CD1c-positive myeloid dendritic cell (primary cell): ENCODE measurements around the gene FAM193A.
"Not testable (repeated sequence)": the region's sequence is repeated elsewhere in the genome, so short reads cannot be mapped to it uniquely, and the experiment has no call there.

Experiments
- DNase-seq: peaks from one replicate; pipeline ENCODE4 v3.0.0-alpha.2; 2016; ENCODE audit errors: extremely low spot score

FAM193A gene

DNA sequence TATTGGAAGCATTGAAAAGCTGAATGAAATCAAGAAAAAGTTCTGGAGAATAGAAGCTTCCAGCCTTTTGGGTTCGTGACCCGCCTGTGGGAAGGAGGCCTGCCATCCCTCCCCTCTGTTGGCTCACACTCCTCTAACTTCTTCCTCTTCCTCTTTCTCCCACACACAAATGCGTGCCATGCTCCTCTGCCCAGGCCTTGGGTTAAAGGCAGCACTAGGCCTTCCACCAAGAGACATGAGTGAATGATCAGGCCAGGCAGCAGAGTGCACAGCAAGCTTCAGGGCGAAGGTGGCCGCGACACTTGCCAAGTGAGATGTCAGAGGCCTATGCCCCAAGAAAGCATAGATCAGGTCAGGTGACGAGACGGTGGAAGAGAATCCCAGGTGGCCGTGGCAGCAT is 38.4 kb downstream of the FAM193A start:
- peak; percentile 85 for DNase-seq

DNA sequence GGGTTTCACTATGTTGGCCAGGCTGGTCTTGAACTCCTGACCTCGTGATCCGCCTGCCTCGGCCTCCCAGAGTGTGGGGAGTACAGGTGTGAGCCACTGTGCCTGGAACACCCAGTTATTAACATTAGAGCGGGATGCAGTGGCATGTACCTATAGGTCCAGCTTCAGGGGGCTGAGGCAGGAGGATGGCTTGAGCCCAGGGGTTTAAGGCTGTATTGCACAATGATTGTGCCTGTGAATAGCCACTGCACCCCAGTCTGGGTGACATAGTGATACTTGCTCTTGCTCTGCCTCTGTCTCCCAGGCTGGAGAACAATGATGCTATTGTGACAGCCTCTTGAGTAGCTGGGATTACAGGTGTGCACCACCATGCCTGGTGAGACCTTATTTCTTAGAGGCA is 39.8 kb downstream of the FAM193A start:
- no peak for DNase-seq

DNA sequence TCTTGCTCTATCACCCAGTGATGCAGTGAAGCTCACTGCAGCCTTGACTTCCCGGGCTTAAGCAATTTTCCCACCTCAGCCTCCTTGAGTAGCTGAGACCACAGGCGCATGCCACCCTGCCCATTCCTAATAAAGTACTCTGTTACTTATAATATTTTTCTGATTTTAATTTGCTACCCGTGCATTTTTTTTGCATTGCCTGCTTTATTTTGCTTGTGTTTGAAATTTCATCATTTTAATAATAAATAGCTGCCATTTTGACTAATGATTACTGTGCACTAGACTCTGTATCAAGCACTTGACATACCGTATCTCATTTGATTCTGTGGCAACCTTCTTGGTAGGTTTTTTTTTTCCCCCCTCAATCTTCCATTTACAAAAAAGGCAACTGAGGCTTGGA is 41.7 kb downstream of the FAM193A start:
- no peak for DNase-seq

DNA sequence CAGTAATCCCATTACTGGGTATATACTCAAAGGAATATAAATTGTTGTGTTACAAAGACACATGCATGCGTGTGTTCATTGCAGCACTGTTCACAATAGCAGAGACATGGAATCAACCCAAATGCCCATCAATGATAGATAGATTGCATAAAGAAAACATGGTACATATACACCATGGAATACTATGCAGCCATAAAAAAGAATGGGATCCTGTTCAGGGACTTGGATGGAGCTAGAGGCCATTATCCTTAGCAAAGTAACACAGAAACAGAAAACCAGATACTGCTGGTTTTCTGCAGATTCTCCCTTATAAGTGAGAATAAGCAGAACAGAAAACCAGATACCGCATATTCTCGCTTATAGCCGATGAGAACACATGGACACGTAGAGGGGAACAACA is 43.5 kb downstream of the FAM193A start:
- DNase-seq, result no peak

DNA sequence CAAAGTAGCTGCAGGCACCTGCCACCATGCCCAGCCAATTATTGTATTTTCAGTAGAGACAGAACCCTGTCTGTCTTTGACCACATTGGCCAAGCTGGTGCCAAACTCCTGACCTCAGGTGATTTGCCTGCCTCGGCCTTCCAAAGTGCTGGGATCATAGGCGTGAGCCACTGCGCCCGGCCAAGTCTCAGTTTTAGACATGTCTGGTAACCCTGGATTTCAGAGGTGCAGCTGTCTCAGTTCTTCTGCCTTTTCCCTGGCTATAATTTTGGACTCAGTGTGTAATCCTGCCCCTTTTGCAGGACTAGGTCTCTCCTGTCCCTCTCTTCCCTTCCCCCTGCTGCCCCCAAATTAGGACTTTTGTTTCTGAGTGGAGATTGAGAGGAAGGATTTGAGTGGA is 46.6 kb downstream of the FAM193A start:
- no peak for DNase-seq

DNA sequence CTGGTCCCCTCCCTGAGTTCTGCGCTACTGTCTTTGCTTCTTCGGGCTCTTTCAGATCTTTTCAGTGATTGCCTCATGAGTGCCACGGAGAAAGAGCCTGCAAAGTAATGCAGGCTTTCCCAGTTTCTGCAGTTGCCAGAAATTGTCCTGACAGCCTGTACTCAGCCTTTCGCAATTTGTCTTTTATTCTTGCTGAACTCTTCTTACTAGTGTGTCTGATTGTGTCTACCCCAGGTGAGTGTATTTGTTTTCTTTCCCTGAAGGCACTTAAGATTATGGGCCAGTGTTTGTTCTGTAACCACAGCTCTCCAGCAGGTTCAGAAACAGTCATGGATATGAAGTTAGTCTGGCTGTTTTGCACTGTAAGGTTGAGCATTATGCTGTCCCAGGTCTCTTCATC is 47.1 kb downstream of the FAM193A start:
- DNase-seq, result no peak

DNA sequence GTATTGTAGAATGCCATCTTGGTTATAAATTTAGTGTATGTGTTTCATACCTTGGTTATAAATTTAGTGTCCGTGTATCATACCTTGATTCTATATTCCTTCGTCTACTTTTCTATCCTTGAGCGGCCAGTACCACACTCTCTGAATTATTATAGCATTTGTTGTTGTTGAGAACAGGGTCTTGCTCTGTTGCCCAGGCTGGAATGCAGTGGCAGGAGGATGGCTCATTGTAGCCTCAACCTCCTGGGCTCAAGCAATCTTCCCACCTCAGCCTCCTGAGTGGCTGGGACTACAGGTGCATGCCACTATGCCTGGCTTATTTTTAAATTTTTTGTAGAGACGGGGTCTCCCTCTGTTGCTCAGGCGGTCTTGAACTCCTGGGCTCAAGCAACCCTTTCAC is 50.1 kb downstream of the FAM193A start:
- DNase-seq, result no peak

DNA sequence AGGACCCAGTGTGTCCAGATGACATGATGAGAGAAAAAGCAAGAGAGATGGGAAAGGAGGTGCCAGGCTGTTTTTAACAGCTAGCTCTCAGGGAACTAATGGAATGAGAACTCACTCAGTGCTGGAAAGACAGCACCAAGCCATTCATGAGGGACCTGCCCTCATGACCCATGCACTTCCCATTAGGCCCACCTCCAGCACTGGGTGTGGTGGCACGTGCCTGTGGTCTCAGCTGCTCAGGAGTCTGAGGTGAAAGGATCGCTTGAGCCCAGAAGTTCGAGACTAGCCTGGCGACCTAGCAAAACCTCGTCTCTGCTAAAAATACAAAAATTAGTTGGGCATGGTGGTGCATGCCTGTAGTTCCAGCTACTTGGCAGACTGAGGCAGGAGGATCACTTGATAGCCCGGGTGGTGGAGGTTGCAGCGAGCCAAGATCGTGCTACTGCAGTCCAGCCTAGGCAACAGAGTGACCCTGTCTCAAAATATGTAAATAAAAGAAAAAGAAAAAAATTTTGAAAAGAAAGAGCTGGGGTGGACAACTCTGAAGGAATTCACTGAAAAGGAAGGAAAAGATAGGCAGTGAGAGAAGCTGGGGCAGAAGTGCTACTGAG is 50.9 kb downstream of the FAM193A start:
- no peak for DNase-seq

DNA sequence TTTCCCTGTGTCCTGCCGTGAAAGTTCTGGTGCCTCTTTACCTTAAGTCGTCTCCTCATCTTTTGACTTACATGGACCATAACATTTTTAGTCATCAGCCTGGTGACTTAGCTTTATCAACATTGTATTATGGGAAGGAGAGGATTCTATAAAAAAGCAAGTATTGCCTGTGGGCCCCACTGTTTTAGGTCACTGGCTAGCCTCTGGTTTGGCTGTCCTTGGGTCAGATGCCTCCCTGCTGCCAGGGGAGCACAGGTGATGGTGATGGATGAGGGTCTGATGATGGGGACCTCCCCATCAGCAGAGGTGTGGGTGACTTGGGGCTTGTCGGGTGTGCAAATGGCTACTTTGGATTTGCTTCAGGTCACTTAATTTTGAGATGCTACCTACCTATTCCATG is 51.8 kb downstream of the FAM193A start:
- DNase-seq, result no peak

DNA sequence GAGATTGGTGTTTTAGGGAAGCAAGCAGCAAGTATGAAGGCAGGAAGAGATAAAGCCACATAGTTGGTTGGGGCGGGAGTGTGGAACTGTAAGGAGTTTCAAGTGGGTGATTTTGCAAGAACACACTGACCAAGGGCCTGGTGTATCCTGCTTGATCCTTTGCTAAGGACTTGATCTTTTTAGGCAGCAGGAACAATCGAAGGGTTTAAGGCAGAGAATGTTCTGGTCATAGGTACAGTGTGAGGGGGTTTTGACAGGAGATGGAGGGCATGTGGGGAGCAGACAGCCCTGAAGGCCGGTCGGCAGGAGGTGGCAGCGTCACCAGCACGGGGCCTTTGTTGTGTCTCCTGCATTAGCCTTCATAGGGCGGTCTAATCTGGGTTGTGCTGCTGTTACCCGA is 54.7 kb downstream of the FAM193A start:
- peak; percentile 31 for DNase-seq

DNA sequence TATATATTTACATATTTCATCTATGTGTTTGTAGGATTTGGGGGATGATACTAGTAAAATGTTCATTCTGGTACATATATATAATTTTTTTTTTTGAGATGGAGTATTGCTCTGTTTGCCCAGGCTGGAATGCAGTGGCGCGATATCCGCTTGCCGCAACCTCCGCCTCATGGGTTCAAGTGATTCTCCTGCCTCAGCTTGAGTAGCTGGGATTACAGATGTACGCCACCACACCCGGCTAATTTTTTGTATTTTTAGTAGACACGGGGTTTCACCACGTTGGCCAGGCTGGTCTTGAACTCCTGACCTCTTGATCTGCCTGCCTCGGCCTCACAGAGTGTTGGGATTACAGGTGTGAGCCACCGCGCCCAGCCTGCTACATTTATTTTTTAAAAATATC is 55.6 kb downstream of the FAM193A start:
- DNase-seq, result not testable (repeated sequence)

DNA sequence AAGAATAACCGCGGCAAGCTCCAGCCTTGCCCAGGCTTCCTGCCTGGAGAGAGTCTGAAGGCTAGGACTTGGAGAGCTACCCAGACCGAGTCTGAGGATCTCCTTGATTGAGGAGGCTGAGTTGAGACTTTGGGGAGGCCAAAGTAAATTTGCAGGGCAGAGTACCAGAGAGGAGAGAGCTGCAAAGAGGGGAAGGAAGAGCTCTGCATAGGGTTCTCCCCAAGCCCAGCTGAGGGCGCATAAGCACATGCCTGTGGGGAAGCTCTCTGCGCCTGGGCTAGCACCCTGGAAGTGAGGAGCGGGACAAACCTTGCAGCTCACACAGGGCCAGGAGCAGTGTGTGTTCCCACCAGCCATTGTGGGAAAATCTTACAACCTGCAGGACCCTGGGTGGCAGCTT is 56.1 kb downstream of the FAM193A start:
- DNase-seq, result no peak

DNA sequence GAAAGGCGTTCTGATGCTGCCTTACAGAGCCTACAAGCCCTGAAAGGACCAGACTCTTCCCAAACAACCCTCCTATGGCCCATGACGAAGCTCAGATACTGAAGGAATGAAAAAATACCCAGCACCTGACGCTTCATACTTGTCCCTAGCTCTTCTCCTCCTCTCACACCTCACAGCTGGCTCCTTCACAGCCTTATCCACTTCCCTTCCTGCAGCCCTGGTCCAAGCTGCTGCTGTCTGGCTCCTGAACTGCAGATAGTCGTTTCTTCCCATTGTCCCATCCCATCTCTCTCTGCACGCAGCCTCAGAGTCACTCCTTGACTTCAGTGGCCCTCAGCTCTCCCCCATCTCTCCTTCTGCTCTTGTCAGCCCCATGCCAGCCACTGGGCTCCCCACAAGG is 56.6 kb downstream of the FAM193A start:
- DNase-seq, result no peak

DNA sequence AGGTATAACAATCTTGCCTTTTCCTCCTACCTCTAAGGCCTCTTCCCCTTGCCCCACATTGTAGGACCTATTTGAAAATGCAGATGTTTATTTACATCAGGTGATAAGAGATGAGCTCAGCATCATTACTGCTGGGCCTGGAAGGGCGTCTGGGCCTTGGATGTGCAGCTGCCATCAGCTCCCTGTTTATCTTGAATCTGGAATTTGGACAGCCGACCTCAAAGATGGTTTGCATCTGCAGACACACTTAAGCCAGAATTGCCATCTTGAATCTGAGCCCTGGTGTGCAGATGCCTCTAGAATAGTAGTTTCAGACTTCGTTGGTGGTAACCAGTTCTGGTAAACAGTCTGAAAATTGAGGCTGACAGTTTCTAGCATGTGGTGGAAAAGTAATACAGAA is 59.0 kb downstream of the FAM193A start:
- DNase-seq, result no peak

DNA sequence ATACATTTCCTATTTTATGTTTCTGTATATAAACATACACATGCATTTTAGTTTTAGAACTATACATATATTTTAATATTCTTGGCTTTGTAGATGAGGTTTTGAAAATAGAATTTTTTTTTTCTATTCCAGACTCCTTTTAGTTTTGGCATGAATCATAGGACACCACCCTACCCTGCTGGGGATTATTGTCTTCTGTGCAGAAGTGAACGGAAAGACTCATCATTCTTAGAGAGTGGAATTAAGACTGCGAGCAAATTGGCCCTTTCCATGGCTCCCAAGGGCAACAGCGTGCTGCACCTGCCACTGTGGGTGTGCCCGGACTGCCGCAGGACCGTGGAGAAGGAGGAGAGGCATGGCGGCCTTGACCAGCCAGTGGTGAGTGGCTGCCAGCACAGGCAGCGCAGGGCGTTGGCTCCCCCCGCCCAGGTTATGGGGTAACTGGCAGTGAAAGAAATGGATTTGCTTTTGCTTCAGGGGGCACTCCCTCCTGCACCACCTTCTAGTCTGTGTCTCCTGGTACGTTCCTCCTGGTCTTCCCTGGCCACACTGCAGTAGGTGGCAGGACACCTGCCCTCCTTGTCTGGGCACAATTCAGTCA is 59.6 kb downstream of the FAM193A start:
- DNase-seq, result no peak

DNA sequence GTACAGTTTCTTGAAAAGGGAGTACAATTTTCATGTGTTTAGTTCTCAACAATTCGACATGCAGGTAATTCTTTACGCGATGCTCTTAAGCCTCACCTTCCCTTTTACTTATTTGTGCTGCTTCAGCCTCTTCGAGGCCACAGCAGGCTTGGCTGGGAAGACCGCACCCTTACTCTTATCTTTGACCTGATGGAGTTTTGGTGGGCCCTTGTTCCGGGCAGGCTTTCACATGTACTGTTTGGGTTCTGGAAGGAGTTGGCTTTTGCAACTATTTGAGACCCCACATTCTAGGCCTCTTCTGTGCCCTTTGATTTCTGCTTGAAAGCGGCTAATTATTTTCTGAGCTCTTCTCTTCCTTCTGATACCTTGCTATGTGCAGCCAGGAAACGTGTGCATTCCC is 60.2 kb downstream of the FAM193A start:
- DNase-seq, result no peak

DNA sequence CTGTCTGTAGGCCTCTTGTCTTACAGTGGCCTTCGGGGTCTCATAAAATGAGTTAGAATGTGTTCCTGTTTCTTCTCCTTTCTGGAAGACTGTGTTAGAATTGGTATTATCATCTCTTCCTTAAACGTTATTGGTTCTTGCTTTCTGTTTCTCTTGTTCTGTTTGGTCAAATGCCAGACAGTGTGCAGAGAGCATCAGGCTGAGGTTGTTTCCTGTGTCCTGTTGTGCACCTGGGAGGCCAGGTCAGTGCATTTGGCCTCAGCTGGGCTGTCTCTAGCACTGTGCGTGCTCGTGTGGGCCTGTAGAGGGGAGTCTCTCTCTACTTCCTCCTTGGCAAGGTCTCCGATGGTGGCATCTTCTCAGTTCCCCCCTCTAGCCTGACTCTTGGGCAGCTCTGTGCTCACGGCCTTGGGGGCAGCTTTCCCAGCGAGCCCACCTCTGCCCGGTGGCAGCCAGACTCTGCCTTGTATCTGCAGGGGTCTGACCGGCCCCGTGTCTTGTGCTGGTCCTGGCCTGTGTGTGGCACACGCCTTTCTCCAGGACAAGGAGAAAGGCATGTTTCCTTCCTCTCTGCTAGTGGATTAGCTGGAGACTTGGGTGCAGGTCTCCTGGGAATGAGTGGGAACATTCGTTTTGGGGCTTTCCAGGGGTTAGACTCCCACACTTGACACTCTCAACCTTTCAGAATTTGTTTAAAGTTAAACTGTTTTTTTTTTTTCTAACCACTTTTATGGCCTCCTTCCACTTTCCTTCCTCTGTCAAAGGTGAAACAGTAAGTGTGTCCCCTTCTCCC is 62.3 kb downstream of the FAM193A start:
- peak; percentile 70 for DNase-seq

DNA sequence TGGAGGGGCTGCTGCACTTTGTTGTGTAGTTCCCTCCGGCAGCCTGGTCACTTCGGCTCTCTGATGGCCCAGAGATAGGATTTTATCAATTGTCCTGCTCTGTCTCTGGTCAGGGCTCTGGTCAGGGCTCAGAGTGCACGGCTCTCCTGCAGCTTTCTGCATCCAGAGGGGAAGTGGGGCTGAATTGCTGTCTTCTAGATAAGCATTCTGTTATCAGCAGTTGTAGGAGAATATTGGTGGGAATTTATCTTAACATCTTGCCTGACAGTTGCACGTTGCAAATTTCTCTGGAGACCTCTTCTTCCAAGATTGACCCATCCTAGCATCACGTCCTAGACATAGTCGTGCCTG is 62.8 kb downstream of the FAM193A start:
- DNase-seq, result no peak

DNA sequence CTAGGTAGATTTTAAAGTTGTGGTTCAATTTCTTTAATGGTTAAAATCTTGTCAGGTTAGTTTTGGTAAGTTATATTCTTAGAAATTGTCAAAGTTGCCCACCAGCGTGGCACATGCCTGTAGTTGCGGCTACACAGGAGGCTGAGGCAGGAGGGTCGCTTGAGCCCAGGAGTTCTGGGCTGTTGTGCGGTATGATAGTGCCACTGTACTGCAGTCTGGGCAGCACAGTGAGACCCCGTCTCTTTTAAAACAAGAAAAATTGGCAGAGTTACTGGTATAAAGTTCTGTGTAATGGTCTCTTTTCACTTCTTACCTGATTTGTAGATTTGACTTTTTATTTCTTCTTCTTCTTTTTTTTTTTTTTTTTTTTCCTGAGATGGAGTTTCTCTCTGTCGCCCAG is 64.4 kb downstream of the FAM193A start:
- no peak for DNase-seq

DNA sequence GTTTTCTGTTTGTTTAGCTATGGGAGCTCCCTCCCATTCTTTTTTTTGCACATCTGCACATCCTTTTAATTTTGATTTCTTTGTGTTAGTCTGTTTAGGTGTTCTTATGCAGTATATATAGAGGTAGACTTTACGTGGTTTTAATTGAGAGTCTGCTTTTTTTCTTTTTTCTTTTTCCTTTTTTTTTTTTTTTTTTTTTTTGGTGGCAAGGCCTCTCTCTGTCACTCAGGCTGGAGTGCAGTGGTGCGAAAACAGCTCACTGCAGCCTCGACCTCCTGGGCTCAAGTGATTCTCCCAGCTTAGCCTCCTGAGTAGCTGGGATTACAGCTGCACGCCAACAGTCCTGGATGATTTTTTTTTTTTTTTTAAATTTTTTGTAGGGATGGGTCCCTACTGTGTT is 68.2 kb downstream of the FAM193A start:
- no peak for DNase-seq

DNA sequence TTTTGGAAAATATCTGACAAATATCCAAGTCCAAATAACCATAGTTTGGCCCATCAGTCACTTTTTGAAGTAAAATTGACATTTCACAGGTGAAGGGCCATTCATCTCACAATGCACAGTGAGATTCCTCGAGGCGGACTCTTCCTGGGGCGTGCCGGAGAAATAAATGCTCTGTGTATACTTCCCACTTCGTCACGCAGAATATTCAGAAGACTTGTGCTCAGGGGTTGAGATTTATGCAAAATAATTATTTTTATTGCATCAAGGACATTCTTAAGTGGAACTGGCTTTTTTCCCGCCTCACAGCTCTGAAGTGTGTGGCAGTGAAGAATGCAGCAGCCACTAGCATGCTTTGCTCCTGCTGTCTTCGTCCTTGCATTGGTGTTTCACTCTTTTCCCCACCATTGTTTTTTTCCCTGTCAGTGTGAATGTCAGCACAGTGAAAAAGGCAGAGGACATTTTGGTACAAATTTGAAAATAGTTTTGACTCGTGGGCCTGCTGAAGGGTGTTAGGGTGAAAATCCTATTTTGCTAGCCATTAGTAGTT is 70.6 kb downstream of the FAM193A start:
- no peak for DNase-seq

DNA sequence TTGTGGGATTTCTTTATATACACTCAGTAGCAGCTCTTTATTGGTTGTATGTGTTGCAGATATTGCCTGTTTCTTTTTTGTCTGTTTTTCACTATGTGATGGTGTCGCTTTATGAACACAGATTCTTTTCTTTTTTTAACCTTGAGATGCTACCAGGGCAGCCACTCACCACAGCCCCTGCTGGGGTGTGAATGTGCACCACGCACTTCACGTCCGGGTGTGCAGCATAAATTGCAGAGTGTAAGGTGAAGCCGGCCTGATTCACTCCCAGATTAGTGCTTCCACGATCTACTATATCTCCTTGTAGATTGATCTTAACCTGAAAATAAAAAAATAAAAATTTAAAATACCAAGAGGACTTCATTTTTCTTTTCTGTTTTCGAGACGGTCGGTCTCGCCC is 71.4 kb downstream of the FAM193A start:
- DNase-seq, result no peak

DNA sequence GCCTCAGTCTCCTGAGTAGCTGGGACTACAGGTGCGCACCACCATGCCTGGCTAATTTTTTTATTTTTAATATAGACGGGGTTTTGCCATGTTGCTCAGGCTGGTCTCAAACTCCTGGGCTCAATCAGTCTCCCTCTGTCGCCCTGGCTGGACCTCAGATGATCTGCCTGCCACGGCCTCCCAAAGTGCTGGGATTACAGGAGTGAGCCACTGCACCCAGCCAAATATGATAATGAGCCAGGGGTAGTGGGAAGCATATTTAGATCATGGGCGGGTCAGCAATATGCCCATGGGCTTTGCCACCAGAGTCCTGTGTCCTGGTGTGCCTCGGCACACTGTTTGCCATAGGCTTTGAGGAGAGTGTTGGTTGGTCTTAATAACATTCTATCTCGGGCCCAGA is 71.8 kb downstream of the FAM193A start:
- DNase-seq, result no peak
